Muscle of leg (tissue), 11 donors: Measurements from ENCODE around the gene ADNP2. TPM values are rescaled to one million over a fixed set of nuclear protein-coding genes. Genes with fewer than 3 reads are reported as not detected.

ENCODE experiments used
- DNase-seq: peaks from one replicate; pipeline ENCODE4 v3.0.0; 2013
- H3K27ac ChIP-seq: one replicate; pipeline ENCODE4 v1.5.1; 2013; ENCODE audit warnings: mild to moderate bottlenecking, low read length, control low read depth
- H3K27me3 ChIP-seq: one replicate; pipeline ENCODE4 v1.6.1; 2013; ENCODE audit warnings: low read length; ENCODE audit not compliant: control insufficient read depth, insufficient read depth
- H3K36me3 ChIP-seq: one replicate; pipeline ENCODE4 v1.6.1; 2013; ENCODE audit warnings: low read length; ENCODE audit not compliant: control insufficient read depth, insufficient read depth
- H3K4me1 ChIP-seq: one replicate; pipeline ENCODE4 v1.6.1; 2013; ENCODE audit warnings: low read length; ENCODE audit not compliant: control insufficient read depth, insufficient read depth
- H3K4me3 ChIP-seq: one replicate; pipeline ENCODE4 v1.5.1; 2013; ENCODE audit warnings: low read length, control low read depth
- H3K9me3 ChIP-seq: replicated peaks from 2 replicates; pipeline ENCODE4 v1.6.1; 2013; ENCODE audit warnings: low read depth, low read length; ENCODE audit not compliant: control insufficient read depth
- WGBS: methylation state at CpG from one replicate; pipeline ENCODE4 v1.1.5; 2013; ENCODE audit warnings: missing lambda C conversion rate; ENCODE audit not compliant: insufficient coverage; 5-methylcytosine and 5-hydroxymethylcytosine counted together
- polyA plus RNA-seq, 8 donors: library from polyadenylated mRNA; unstranded; fragments of 120-200 nt; gene quantifications; one replicate each; pipeline versions ENCODE4 v1.2.1 to v1.2.3, GENCODE V29; 2013; ENCODE audit warnings: inconsistent platforms in 1 of 8, low replicate concordance in 1 of 8; ENCODE audit not compliant: insufficient read length in 8 of 8, insufficient read depth in 1 of 8
- total RNA-seq: library from RNA; stranded (reverse); fragments of 120-200 nt; gene quantifications from one replicate; pipeline ENCODE4 v1.2.4, GENCODE V29; 2013

Gene ADNP2
- total and polyA plus RNA-seq, 9 donors = 7.7 to 12.9 (median 11.6) TPM

DNA sequence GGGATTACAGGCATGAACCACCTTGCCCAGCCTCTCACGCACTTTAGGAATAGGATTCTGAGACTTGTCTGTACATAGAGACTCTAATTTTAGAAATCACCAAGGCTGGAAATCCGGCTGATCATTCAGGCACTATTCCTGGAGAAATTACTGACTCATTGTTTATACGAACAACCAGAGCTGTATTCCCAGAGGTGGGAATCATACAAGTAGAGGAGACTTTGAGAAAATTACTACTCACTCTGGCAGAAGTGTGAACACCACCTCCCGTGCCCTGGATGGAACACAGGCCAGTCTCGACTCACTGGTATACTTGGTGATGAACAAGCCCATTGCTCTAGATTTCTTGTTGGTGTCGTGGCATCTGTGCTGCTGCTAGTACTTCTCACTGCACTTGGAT, 5.8 kb upstream of the ADNP2 start:
- WGBS = 86% methylated on average over 2 of the region's 6 CpGs
- Histone ChIP-seq H3K27me3 (no peaks in the 10 kb centered on the region), H3K4me3 (no peak overlapping the region), H3K36me3 (no peaks in the 10 kb centered on the region), H3K27ac (no peak overlapping the region), H3K9me3 (no peaks in the 10 kb centered on the region), H3K4me1 (no peaks in the 10 kb centered on the region)
- peak; percentile 22 for DNase-seq

DNA sequence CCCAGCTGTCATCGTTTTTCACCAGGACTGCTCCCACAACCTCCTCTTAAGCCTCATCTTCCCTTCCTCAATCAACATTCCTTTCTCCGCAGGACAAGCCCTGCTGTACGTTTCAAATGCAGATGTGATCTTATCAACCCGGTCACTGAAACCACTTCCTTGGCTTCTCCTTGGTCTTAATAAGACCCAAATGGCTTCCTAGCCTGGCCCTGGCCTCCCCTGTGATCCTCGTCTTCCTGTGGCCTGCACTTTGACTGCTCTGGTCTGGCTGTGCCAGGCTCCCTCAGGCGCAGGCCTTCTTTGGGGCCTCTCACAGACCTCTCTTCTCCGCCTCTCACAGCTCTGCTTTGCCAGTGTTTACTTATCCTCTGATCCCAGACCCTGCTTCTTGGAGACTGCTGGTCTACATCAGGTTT, 4.7 kb upstream of the ADNP2 start:
- no peak overlapping the region for H3K27ac ChIP-seq
- no peak for DNase-seq
- WGBS = 24% methylated on average over 7 of the region's 7 CpGs
- peaks cover 3% of the 10 kb centered on the region for H3K9me3 ChIP-seq
- H3K36me3 ChIP-seq = no peaks in the 10 kb centered on the region
- H3K4me3 ChIP-seq = no peak overlapping the region
- no peaks in the 10 kb centered on the region for H3K4me1 ChIP-seq
- H3K27me3 ChIP-seq = no peaks in the 10 kb centered on the region

DNA sequence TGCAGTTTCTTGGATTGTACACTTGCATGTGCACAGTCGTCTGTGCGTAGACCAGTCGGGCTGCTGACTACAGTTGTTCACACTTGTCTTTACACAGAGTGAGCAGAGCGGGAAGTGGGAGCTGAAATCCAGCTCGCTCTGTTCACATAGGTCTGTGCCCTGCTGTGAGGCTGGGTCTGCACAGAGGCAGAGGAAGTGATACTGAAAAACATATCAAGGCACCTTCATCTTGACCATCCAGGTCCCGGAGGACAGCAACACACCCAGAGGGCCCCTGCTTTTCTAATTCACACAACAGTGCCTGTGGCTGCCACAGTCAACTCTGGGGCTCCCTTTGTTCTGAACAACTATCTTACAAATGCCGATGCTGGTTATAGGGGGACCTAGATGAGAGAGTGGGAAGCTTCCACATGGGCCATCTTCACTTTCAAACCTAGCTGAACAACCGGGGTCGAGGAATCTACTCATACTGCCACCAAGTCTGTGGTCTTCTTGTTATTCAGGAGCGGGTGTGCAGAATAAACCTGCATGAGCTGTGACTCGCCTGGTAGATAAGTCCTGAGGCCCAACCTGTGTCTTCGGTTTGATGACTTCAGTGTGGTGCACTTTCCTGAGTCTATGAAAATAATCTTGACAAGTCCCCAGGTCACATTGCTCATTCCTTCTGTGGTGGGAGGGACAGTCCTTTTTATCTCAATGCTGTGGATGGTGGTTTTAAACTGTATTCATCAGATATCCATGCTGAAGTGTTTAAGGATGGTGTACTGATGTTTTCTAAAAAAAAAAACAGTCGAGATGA, 3.5 kb upstream of the ADNP2 start:
- 74% methylated on average over 10 of the region's 13 CpGs for WGBS
- Histone ChIP-seq H3K4me3 (no peak overlapping the region), H3K36me3 (no peaks in the 10 kb centered on the region), H3K27me3 (no peaks in the 10 kb centered on the region), H3K4me1 (peaks cover 5% of the 10 kb centered on the region), H3K9me3 (peaks cover 3% of the 10 kb centered on the region), H3K27ac (no peak overlapping the region)
- DNase-seq = no peak

DNA sequence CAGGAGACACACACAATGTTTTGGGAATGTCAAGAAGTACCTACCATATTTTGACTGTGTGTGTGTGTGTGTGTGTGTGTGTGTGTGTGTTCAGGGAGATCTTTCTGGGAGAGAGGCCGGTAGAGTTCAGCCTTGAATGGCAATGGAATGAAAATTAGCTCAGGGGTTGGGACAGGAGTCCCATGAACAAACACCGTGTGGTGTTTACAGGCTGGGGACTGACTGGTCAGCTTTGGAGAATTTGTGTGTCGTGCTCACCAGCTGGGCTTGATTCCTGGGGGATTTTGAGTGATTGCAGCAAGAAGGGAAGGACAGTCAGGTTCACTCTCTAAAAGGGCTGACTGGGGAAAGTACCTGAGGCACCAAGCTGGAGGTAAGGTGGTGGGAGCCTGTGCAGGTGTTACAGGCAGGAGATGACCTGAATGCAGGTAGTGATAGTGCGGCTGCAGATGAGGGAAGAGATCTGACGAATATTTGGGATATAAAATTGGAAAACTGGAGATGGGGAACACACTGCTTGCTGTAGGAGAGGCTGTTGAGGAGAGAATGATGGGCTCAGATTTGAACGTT, 2.5 kb upstream of the ADNP2 start:
- 47% methylated on average over 5 of the region's 6 CpGs for whole genome bisulfite sequencing

DNA sequence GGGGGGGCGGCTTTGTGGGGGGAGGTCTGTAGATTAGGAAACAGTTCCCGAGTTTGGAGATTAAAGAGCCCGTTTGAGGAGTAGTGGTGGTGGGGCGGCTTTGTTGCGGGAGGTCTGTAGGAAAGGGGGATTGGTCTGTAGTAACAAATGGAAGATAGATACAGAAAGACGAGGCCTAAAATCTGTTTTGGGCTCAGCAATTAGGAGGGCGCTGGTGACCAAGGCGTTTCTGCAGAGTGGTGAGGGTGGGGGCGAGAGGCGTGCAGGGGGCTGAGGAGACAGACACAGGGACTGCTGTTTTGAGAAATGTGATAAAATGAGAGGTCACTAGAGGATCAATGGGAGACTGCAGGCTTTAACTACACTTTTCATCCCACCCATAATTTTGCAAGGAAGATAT, 1.6 kb upstream of the ADNP2 start:
- DNase-seq = no peak
- peaks cover 8% of the 10 kb centered on the region for H3K4me1 ChIP-seq
- H3K4me3 ChIP-seq = no peak overlapping the region
- WGBS = 43% methylated on average over 8 of the region's 10 CpGs
- H3K27ac ChIP-seq = no peak overlapping the region
- H3K36me3 ChIP-seq = no peaks in the 10 kb centered on the region
- H3K9me3 ChIP-seq = peaks cover 3% of the 10 kb centered on the region
- no peaks in the 10 kb centered on the region for H3K27me3 ChIP-seq

More for the DNA sequence above, 2.5 kb upstream of the ADNP2 start:
- Histone ChIP-seq H3K4me3 (no peak overlapping the region), H3K36me3 (no peaks in the 10 kb centered on the region), H3K4me1 (peaks cover 8% of the 10 kb centered on the region), H3K9me3 (peaks cover 3% of the 10 kb centered on the region), H3K27me3 (no peaks in the 10 kb centered on the region), H3K27ac (no peak overlapping the region)
- DNase-seq = no peak

DNA sequence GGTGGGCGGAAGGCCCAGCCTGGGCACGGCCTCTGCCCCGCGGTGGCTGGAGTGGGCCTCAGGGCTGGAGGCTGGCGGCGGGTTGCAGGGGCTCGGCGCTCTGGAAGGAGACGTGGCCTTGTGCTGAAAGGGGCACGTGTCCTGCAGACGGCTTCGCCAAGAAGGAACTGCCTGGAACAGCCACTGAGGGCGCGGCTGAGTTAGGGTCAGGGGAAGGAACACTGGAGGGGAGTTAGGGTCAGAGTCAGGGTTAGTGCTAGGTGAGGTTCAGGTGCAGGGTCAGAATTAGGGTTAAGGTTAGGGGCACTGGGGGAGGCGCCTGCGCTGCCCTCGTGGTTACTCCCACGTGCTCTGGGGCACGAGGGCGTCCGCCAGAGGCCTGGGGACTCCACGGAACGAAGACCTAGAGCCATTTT, 933 bp upstream of the ADNP2 start:
- Histone ChIP-seq H3K9me3 (peaks cover 3% of the 10 kb centered on the region), H3K4me1 (peaks cover 8% of the 10 kb centered on the region), H3K4me3 (no peak overlapping the region), H3K27me3 (no peaks in the 10 kb centered on the region), H3K27ac (no peak overlapping the region), H3K36me3 (no peaks in the 10 kb centered on the region)
- DNase-seq = peak; percentile 21
- WGBS = 86% methylated on average over 17 of the region's 23 CpGs

DNA sequence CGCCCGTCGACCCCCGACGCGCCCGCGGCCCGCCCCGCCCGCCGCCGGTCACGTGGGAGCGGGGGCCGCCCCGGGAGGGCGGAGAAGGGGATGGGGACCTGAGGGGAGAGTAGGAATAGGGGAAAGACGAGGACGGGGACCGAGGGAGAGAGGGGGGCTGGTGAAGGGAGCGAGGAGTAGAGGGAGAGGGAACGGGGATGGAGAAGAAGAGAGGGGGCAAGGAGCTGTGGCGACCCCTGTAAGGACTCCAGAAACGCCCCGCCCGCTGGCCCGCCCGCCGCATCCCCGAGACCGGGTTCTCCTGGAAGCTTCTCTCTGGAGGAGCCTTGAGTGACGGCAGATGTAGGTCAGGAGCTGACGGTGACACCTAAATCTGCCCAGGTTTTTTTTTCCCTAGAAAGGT, 615 bp downstream of the ADNP2 start:
- peak overlapping the region; percentile 69 for H3K27ac ChIP-seq

DNA sequence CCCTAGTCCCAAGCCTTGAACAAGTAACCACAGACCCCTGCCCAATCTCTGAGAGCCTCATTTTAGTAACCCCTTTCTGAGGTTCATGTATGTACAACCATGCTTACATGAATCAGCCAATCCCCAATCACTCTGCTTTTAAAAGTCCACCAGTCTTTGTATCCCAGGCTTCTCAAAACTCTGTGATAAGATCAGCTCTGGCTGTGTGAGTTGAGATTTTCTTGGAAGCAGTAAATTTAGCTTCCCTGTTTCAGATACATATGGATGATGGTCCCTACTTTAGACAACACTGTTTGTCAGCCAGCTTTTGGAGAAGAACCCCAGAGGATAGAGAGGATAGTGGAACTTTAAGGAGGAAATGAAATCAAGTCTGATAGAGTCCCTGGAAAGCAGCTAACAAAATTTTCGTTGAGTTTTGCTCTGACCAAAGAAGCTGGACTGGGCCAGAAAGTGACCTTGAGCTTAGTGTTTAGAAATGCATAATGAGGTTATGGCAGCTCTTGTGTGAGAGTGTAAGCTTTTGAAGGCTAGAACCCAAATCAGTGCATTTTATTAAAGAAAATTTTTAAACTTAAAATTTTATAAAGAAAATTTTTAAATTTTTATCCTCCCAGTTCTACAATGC, 3.7 kb downstream of the ADNP2 start:
- peak; percentile 46 for DNase-seq
- Histone ChIP-seq H3K36me3 (no peaks in the 10 kb centered on the region), H3K9me3 (peaks cover 3% of the 10 kb centered on the region), H3K27ac (no peak overlapping the region), H3K4me3 (no peak overlapping the region), H3K27me3 (no peaks in the 10 kb centered on the region), H3K4me1 (peaks cover 8% of the 10 kb centered on the region)
- WGBS = 17% methylated on average over 1 of the region's 1 CpG

More for the DNA sequence above, 615 bp downstream of the ADNP2 start:
- no peaks in the 10 kb centered on the region for H3K36me3 ChIP-seq
- H3K27me3 ChIP-seq = no peaks in the 10 kb centered on the region
- peak overlapping the region; percentile 75 for H3K4me3 ChIP-seq
- WGBS = under 1% methylated on average over 32 of the region's 34 CpGs
- H3K4me1 ChIP-seq = peaks cover 8% of the 10 kb centered on the region
- peak; percentile 67 for DNase-seq
- H3K9me3 ChIP-seq = peaks cover 3% of the 10 kb centered on the region

DNA sequence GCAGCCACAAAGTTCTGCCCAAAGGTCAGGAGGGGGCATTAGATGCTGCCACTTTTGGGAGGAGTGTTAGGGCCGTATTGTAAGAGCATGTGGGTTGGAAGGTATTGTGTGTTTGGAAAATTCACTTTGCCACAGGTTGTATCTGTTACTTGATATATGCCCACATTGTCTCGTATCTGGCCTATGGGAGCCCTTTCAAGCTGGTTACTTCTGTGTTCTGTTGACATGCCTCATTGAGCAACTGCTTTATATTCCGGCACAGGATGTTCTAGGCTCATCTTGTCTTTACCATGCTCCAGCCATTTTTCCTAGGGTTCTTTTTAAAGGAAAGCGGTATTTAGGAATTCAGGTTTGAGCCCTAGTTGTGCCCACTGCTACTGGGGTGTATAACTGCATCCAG, 6.0 kb downstream of the ADNP2 start:
- Histone ChIP-seq H3K27me3 (no peaks in the 10 kb centered on the region), H3K4me3 (no peak overlapping the region), H3K27ac (no peak overlapping the region), H3K36me3 (peaks cover 9% of the 10 kb centered on the region), H3K4me1 (peaks cover 8% of the 10 kb centered on the region), H3K9me3 (no peaks in the 10 kb centered on the region)
- DNase-seq = no peak
- WGBS = 69% methylated on average over 2 of the region's 4 CpGs

DNA sequence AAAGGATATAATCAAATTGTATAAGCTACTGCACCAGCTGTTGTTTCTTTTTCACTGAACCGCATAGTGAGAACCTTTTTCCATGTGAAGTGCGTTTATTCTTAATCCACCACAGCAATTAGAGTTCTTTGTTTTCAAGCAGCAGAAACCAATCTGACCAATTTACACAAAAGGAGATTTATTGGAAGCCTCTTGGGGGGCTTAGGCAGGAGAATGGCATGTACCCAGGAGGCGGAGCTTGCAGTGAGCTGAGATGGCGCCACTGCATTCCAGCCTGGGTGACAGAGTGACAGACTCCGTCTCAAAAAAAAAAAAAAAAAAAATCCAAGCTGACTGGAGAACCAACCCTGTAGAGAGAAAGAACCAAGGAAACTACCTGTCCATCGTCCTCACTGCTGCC, 10.0 kb downstream of the ADNP2 start:
- no peak overlapping the region for H3K27ac ChIP-seq
- no peaks in the 10 kb centered on the region for H3K4me1 ChIP-seq
- no peaks in the 10 kb centered on the region for H3K27me3 ChIP-seq
- peaks cover 10% of the 10 kb centered on the region for H3K36me3 ChIP-seq
- no peak for DNase-seq
- 60% methylated on average over 1 of the region's 6 CpGs for WGBS
- no peaks in the 10 kb centered on the region for H3K9me3 ChIP-seq
- H3K4me3 ChIP-seq = no peak overlapping the region
